Stomach (tissue), 4 donors: ENCODE measurements around the gene TESK2.

Experiments used
- EP300 ChIP-seq: sonication (generic); formaldehyde crosslinking; IDR thresholded peaks from one replicate; pipeline ENCODE4 v1.6.1; 2017; ENCODE audit warnings: antibody characterized with exemption
- POLR2A ChIP-seq, 4 donors: fragments of 450-650 bp; IDR thresholded peaks; one replicate each; pipeline ENCODE4 v1.6.1; 2016; ENCODE audit warnings: antibody characterized with exemption in 4 of 4, control low read depth in 2 of 4, mild to moderate bottlenecking in 1 of 4, moderate library complexity in 1 of 4
- POLR2AphosphoS5 ChIP-seq, 3 donors: sonication (generic); formaldehyde crosslinking; IDR thresholded peaks; one replicate each; pipeline ENCODE4 v1.6.1; 2016; ENCODE audit warnings: antibody characterized with exemption in 3 of 3
- TF ChIP-seq, protein P1 (sequence below), 7 experiments: fragments of 450-650 bp in 4 of 7; fragments of 200-600 bp in 3 of 7; sonication (generic) in 3 of 7; IDR thresholded peaks; one replicate each; pipeline ENCODE4 v1.5.1; 2016 to 2019; ENCODE audit warnings: antibody characterized with exemption in 7 of 7, control low read depth in 2 of 7, mild to moderate bottlenecking in 1 of 7

- no peak for TF ChIP-seq POLR2A (IDR thresholded peaks at IDR 0.05)
- no peak for TF ChIP-seq POLR2AphosphoS5 (IDR thresholded peaks at IDR 0.05)
- TF ChIP-seq, protein P1, sequence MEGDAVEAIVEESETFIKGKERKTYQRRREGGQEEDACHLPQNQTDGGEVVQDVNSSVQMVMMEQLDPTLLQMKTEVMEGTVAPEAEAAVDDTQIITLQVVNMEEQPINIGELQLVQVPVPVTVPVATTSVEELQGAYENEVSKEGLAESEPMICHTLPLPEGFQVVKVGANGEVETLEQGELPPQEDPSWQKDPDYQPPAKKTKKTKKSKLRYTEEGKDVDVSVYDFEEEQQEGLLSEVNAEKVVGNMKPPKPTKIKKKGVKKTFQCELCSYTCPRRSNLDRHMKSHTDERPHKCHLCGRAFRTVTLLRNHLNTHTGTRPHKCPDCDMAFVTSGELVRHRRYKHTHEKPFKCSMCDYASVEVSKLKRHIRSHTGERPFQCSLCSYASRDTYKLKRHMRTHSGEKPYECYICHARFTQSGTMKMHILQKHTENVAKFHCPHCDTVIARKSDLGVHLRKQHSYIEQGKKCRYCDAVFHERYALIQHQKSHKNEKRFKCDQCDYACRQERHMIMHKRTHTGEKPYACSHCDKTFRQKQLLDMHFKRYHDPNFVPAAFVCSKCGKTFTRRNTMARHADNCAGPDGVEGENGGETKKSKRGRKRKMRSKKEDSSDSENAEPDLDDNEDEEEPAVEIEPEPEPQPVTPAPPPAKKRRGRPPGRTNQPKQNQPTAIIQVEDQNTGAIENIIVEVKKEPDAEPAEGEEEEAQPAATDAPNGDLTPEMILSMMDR (IDR thresholded peaks at IDR 0.05), result no peak
- no peak for TF ChIP-seq EP300
Observed at GRCh38 chr1:45499415-45499769, 8.4 kb upstream of the TESK2 start.
